Natural killer cell (primary cell): ENCODE data around the gene PCGF3. TPM values are rescaled to one million over a fixed set of nuclear protein-coding genes. Genes with fewer than 3 reads are reported as not detected.

Experiments used
- ATAC-seq, 3 donors: fragments of 150-1000 bp in 2 of 3; fragments of 200-7000 bp in 1 of 3; cut with Tn5 transposase; 1 replicate in 1 of 3; 2 replicates in 2 of 3; pipeline ENCODE4 v1.10.0; 2021; ENCODE audit warnings: mild to moderate bottlenecking in 2 of 3, moderate library complexity in 2 of 3
- DNase-seq, 2 donors: peaks; one replicate each; pipeline versions ENCODE4 v3.0.0 to v3.0.0-alpha.2; 2013 to 2021; ENCODE audit warnings: mixed read lengths in 1 of 2
- H3K27ac ChIP-seq: one replicate; pipeline ENCODE4 v1.5.1; 2013; ENCODE audit warnings: mild to moderate bottlenecking, low read length
- H3K27me3 ChIP-seq: one replicate; pipeline ENCODE4 v1.6.1; 2013; ENCODE audit warnings: low read length; ENCODE audit not compliant: control insufficient read depth, insufficient read depth
- H3K36me3 ChIP-seq: one replicate; pipeline ENCODE4 v1.6.1; 2013; ENCODE audit warnings: low read length; ENCODE audit not compliant: control insufficient read depth, insufficient read depth
- H3K4me1 ChIP-seq: one replicate; pipeline ENCODE4 v1.6.1; 2013; ENCODE audit warnings: low read length; ENCODE audit not compliant: control insufficient read depth, insufficient read depth
- H3K4me3 ChIP-seq: one replicate; pipeline ENCODE4 v1.5.1; 2013; ENCODE audit warnings: low read length
- H3K9me3 ChIP-seq: one replicate; pipeline ENCODE4 v1.6.1; 2013; ENCODE audit warnings: low read length; ENCODE audit not compliant: control insufficient read depth, insufficient read depth
- H3K27ac Mint-ChIP-seq, 2 donors: one replicate each; pipeline ENCODE4 v1.8.0; 2022; ENCODE audit warnings: mild to moderate bottlenecking in 2 of 2, mixed read lengths in 2 of 2, moderate library complexity in 1 of 2
- H3K27me3 Mint-ChIP-seq, 2 donors: one replicate each; pipeline ENCODE4 v1.8.0; 2022; ENCODE audit warnings: low read depth in 2 of 2, mixed read lengths in 2 of 2
- H3K36me3 Mint-ChIP-seq: one replicate; pipeline ENCODE4 v1.8.0; 2022; ENCODE audit warnings: mixed read lengths
- H3K4me1 Mint-ChIP-seq, 2 donors: one replicate each; pipeline ENCODE4 v1.8.0; 2022; ENCODE audit warnings: mixed read lengths in 2 of 2
- H3K4me3 Mint-ChIP-seq: one replicate; pipeline ENCODE4 v1.8.0; 2022; ENCODE audit warnings: mild to moderate bottlenecking, moderate library complexity, mixed read lengths
- H3K9me3 Mint-ChIP-seq, 2 donors: one replicate each; pipeline ENCODE4 v1.8.0; 2022; ENCODE audit warnings: mixed read lengths in 2 of 2
- CTCF ChIP-seq: fragments of 200-600 bp; IDR thresholded peaks from one replicate; pipeline ENCODE4 v1.8.0; 2022; ENCODE audit warnings: antibody characterized with exemption
- WGBS: methylation state at CpG from one replicate; pipeline ENCODE4 v1.1.7; 2013; ENCODE audit warnings: missing lambda C conversion rate; ENCODE audit not compliant: insufficient coverage; 5-methylcytosine and 5-hydroxymethylcytosine counted together
- intact Hi-C: fragments of 100-400 bp; cut with micrococcal nuclease; formaldehyde crosslinking; loops from one replicate; pipeline ENCODE4 v1.14.2; 2022
- total RNA-seq, 4 donors: library from RNA; stranded (reverse); fragments of 120-200 nt in 1 of 4; gene quantifications; one replicate each; pipeline versions ENCODE4 v1.2.3 to v1.2.4, GENCODE V29; 2013 to 2022

PCGF3 gene
- total RNA-seq, 3 donors from 2014 or later (not counting 1 experiment from before 2014, with no cell fraction given), result 71.2 to 101 (median 97.2) TPM

DNA sequence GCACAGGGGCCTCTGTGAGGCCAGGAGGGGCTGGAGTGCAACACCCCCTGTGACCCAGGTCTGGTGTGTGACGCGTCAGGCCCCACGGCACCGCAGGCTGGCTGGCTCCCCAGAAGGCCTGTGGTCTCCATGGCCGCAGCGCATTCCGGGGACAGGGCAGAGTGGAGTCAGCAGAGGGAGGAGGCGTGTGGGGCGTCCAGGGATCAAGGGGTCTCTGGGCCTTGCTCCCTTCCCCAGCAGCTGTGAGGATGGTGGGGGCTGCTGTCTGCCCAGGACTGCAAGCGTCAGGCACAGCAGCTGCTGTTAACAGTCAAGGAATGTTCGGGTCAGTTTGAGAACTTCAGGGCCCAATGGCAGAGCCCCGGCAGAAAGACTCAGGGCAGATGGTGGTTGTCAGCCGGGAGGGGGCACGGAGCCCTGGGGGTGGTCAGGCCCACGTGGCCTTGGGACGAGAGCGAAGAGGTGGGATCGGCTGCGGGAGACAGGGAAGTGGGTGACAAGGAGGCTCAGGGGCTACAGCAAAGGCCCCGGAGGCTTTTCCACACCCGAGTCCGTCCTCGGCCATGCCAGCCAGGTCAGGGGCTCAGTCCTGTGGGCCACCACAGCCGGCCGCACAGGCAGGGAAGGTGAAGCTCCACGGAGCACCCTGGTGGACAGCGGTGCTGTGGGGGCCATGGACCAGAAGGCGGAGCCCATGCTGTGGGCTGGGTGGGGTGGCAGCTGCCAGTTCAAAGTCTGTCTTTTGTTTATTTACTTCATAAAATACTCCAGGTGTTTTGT, 18.3 kb downstream of the PCGF3 start:
- H3K27me3 ChIP-seq, result no peaks in the 10 kb centered on the region
- 98% methylated on average over 27 of the region's 28 CpGs for WGBS
- H3K9me3 ChIP-seq, result no peaks in the 10 kb centered on the region
- Mint-ChIP-seq H3K4me1 (peaks cover 36 to 64% of the 10 kb centered on the region in 2 donors), H3K9me3 (no peaks in the 10 kb centered on the region), H3K36me3 (no peaks in the 10 kb centered on the region), H3K4me3 (no peak overlapping the region), H3K27ac (peak overlapping the region in 1 of 2 donors; percentile 24), H3K27me3 (no peaks in the 10 kb centered on the region)
- intact Hi-C loops, result no loop called here
- H3K27ac ChIP-seq, result no peak overlapping the region
- no peaks in the 10 kb centered on the region for H3K4me1 ChIP-seq
- H3K36me3 ChIP-seq, result no peaks in the 10 kb centered on the region
- no peak for TF ChIP-seq CTCF
- DNase-seq (no peak), ATAC-seq (no peak)
- no peak overlapping the region for H3K4me3 ChIP-seq

GRCh38 chr4:725391-726234, 20.0 kb downstream of the PCGF3 start:
- intact Hi-C loops, result no loop called here
- Histone ChIP-seq H3K36me3 (no peaks in the 10 kb centered on the region), H3K4me3 (no peak overlapping the region), H3K27me3 (no peaks in the 10 kb centered on the region), H3K9me3 (no peaks in the 10 kb centered on the region), H3K27ac (no peak overlapping the region), H3K4me1 (no peaks in the 10 kb centered on the region)
- Mint-ChIP-seq H3K4me1 (peaks cover 24 to 50% of the 10 kb centered on the region in 2 donors), H3K4me3 (no peak overlapping the region), H3K36me3 (no peaks in the 10 kb centered on the region), H3K9me3 (no peaks in the 10 kb centered on the region), H3K27me3 (no peaks in the 10 kb centered on the region), H3K27ac (peak overlapping the region in 1 of 2 donors; percentile 58)
- TF ChIP-seq CTCF, result no peak
- DNase-seq, result no peak
- no peak for ATAC-seq
- 80% methylated on average over 41 of the region's 41 CpGs for WGBS

DNA sequence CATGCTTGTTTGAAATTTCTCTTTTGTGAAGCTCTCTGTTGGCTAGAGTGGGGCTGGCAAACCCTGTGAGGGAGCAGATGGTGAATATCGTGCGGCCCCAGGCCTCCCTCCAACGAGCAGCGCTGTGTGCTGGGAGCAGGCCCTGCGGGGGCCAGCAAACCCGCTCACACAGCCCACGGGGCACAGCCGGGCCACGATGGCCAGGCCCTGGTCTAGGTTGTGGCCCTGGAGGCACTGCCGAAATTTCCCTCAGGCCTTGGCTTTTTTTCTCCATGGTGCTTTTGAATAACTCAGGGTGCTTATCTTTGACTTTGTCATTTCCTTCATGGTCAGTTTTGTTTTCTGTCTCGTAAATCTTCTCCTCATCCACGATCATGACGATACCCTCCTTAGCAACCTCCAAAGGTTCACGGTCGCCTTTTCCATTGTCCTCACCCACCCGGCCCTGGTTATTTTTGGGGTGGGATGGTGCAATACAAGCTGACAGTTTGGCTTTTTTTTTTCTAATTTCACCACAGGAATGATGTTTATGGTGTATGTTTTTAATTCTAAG, 20.7 kb downstream of the PCGF3 start:
- H3K9me3 Mint-ChIP-seq, result no peaks in the 10 kb centered on the region
- WGBS, result 55% methylated on average over 13 of the region's 16 CpGs
- peak overlapping the region in 1 of 2 donors; percentile 45 for H3K27ac Mint-ChIP-seq
- intact Hi-C loops, result no loop called here
- Histone ChIP-seq H3K36me3 (peaks cover 4% of the 10 kb centered on the region), H3K4me3 (no peak overlapping the region), H3K27me3 (no peaks in the 10 kb centered on the region), H3K4me1 (no peaks in the 10 kb centered on the region), H3K27ac (no peak overlapping the region), H3K9me3 (no peaks in the 10 kb centered on the region)
- no peak overlapping the region for H3K4me3 Mint-ChIP-seq
- H3K36me3 Mint-ChIP-seq, result no peaks in the 10 kb centered on the region
- DNase-seq (no peak), ATAC-seq (no peak)
- TF ChIP-seq CTCF, result no peak
- H3K27me3 Mint-ChIP-seq, result no peaks in the 10 kb centered on the region
- H3K4me1 Mint-ChIP-seq, result peaks cover 24 to 47% of the 10 kb centered on the region in 2 donors
